Endodermal cell (in vitro differentiated cells): Measurements from ENCODE around the gene ADAMTSL4. TPM values are rescaled to one million over a fixed set of nuclear protein-coding genes. Genes with fewer than 3 reads are reported as not detected.

Source experiments
- DNase-seq: peaks from one replicate; pipeline ENCODE4 v3.0.0-alpha.2; 2017
- H3K27ac ChIP-seq: 2 replicates; pipeline ENCODE4 v1.5.1; 2013; ENCODE audit warnings: mild to moderate bottlenecking, low read depth, low read length, moderate library complexity
- H3K27me3 ChIP-seq: 2 replicates; pipeline ENCODE4 v1.6.1; 2013; ENCODE audit warnings: mild to moderate bottlenecking, low read length, moderate library complexity; ENCODE audit not compliant: insufficient read depth, control insufficient read depth, poor library complexity, severe bottlenecking
- H3K36me3 ChIP-seq: 2 replicates; pipeline ENCODE4 v1.7.0; 2013; ENCODE audit warnings: mild to moderate bottlenecking, low read length, moderate library complexity; ENCODE audit not compliant: control insufficient read depth, insufficient read depth
- H3K4me1 ChIP-seq: one replicate; pipeline ENCODE4 v1.7.0; 2013; ENCODE audit warnings: low read length; ENCODE audit not compliant: control insufficient read depth, insufficient read depth
- H3K4me3 ChIP-seq: 2 replicates; pipeline ENCODE4 v1.5.1; 2013; ENCODE audit warnings: mild to moderate bottlenecking, low read length, moderate library complexity
- H3K9ac ChIP-seq: 2 replicates; pipeline ENCODE4 v1.6.1; 2013; ENCODE audit warnings: mild to moderate bottlenecking, low read length, moderate library complexity; ENCODE audit not compliant: poor library complexity, severe bottlenecking; ENCODE audit errors: extremely low read depth
- H3K9me3 ChIP-seq: 2 replicates; pipeline ENCODE4 v1.6.1; 2013; ENCODE audit warnings: mild to moderate bottlenecking, low read length, moderate library complexity; ENCODE audit not compliant: control insufficient read depth
- H3K27ac Mint-ChIP-seq: 2 replicates; pipeline ENCODE4 v1.8.0; 2020; ENCODE audit warnings: mixed read lengths
- H3K27me3 Mint-ChIP-seq: 2 replicates; pipeline ENCODE4 v1.8.0; 2021; ENCODE audit warnings: mild to moderate bottlenecking, mixed read lengths; ENCODE audit not compliant: insufficient read depth
- H3K36me3 Mint-ChIP-seq: 2 replicates; pipeline ENCODE4 v1.8.0; 2020; ENCODE audit warnings: low read depth, mixed read lengths
- H3K4me1 Mint-ChIP-seq: 2 replicates; pipeline ENCODE4 v1.8.0; 2020; ENCODE audit warnings: mixed read lengths
- H3K4me3 Mint-ChIP-seq: 2 replicates; pipeline ENCODE4 v1.8.0; 2020; ENCODE audit warnings: mild to moderate bottlenecking, moderate library complexity, mixed read lengths
- H3K9me3 Mint-ChIP-seq: 2 replicates; pipeline ENCODE4 v1.8.0; 2020; ENCODE audit warnings: mild to moderate bottlenecking, mixed read lengths
- CTCF ChIP-seq: fragments of 200-600 bp; sonication (generic); conservative IDR thresholded peaks from 2 replicates; pipeline ENCODE4 v1.5.0; 2021; ENCODE audit warnings: antibody characterized with exemption, mild to moderate bottlenecking
- WGBS, 2 experiments: methylation state at CpG; one replicate each; pipeline versions ENCODE4 v1.1.5 to v1.1.7; 2013; ENCODE audit warnings: missing lambda C conversion rate in 2 of 2, mixed read lengths in 1 of 2; ENCODE audit not compliant: insufficient coverage in 1 of 2, insufficient read length in 1 of 2; 5-methylcytosine and 5-hydroxymethylcytosine counted together
- microRNA-seq: library from miRNA; unstranded; fragments of <30 nt; microRNA quantifications from one replicate; pipeline ENCODE4 v1.2.0, GENCODE V29; 2020; ENCODE audit warnings: borderline microRNAs expressed
- total RNA-seq, 2 donors: library from RNA; stranded (reverse); fragmentation: NEBNext Ultra II Directional in 1 of 2; extraction: Animal tissue kit (Norgen Biotek cat#: 25700) in 1 of 2; gene quantifications; 2 replicates in 1 of 2; 3 replicates in 1 of 2; pipeline ENCODE4 v1.2.1, GENCODE V29; 2021

ADAMTSL4 gene
- total RNA-seq, 2 donors from 2014 or later, result 3.7 to 3.9 TPM

GRCh38 chr1:150609732-150610131, 60.5 kb downstream of the ADAMTSL4 start:
- DNase-seq, result no peak
- H3K27ac Mint-ChIP-seq, result no peak overlapping the region
- H3K36me3 ChIP-seq, result peaks cover 57% of the 10 kb centered on the region
- H3K9me3 ChIP-seq, result no peaks in the 10 kb centered on the region
- 79 to 83% methylated on average over 2 of the region's 2 CpGs for WGBS, 2 experiments
- H3K4me1 Mint-ChIP-seq, result peaks cover 4% of the 10 kb centered on the region
- no peak overlapping the region for H3K4me3 ChIP-seq
- H3K27me3 ChIP-seq, result no peaks in the 10 kb centered on the region
- peaks cover 46% of the 10 kb centered on the region for H3K36me3 Mint-ChIP-seq
- peaks cover 6% of the 10 kb centered on the region for H3K4me1 ChIP-seq
- H3K27ac ChIP-seq, result peak overlapping the region; percentile 93
- H3K27me3 Mint-ChIP-seq, result no peaks in the 10 kb centered on the region
- no peak overlapping the region for H3K4me3 Mint-ChIP-seq
- H3K9me3 Mint-ChIP-seq, result no peaks in the 10 kb centered on the region
- no peak for TF ChIP-seq CTCF
- H3K9ac ChIP-seq, result no peak overlapping the region

Small RNA genes within 50 kb of the gene (microRNA-seq; reads per million reads assigned to microRNA genes)
- not detected for gene MIR4257

Other genes starting within 250 kb of the ADAMTSL4 start
- gene PRPF3, start 227.9 kb upstream of the ADAMTSL4 start, total RNA-seq, result 10 to 100 TPM; 70.7 to 75.6 TPM
- gene RPRD2, start 185.3 kb upstream of the ADAMTSL4 start, total RNA-seq, result 10 to 100 TPM; 33.1 to 35.9 TPM
- 10 to 100 TPM; 32.9 to 39.4 TPM for gene TARS2, start 62.0 kb upstream of the ADAMTSL4 start, total RNA-seq
- 1 to 10 TPM; 4.8 to 5.6 TPM for gene ECM1, start 41.3 kb upstream of the ADAMTSL4 start, total RNA-seq
- 1 to 10 TPM in 1 of 2 donors, under 1 TPM in 1; 0.70 to 1.6 TPM for gene FALEC, start 33.7 kb upstream of the ADAMTSL4 start, total RNA-seq
- gene MCL1, start 30.2 kb downstream of the ADAMTSL4 start, total RNA-seq, result 100 to 1,000 TPM; 133 to 173 TPM
- gene ENSA, start 80.2 kb downstream of the ADAMTSL4 start, total RNA-seq, result 100 to 1,000 TPM; 266 to 364 TPM
- 10 to 100 TPM; 45.1 to 45.2 TPM for gene GOLPH3L, start 147.7 kb downstream of the ADAMTSL4 start, total RNA-seq
- not detected for gene HORMAD1, start 171.5 kb downstream of the ADAMTSL4 start, total RNA-seq
- gene CTSS, start 216.4 kb downstream of the ADAMTSL4 start, total RNA-seq, result not detected